Measurements from ENCODE around the gene SOCS4. TPM values are rescaled to one million over a fixed set of nuclear protein-coding genes. Genes with fewer than 3 reads are reported as not detected.

SOCS4 gene
- total and polyA plus RNA-seq, 2 of the 13 experiments (the other 11 are each of a cell fraction or from before 2014, with no cell fraction given): 4.0 to 10.0 TPM

DNA sequence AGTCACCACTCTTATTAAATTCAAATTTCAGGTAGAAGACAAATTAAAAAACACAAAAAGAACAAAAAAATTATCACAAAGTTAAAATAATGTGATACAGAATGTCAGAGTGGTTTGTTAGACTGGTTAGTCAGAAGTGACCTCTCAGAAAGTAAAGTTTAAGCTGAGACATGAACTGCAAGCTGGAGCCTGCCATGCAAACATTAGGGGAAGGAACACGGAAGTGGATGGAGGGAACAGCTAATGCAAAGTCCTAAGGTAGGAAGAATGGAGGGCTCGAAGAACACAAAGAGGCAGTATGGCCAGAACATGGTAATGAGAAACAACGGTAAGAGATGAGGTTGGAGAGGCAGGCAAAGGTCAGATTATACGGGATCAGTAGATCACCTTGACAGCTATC lies 41.9 kb upstream of the SOCS4 start:
- Histone ChIP-seq H3K4me1 (ENCODE audit: insufficient read depth, low read length) (no peaks in the 10 kb centered on the region), H3K79me2 (ENCODE audit: insufficient read depth, low read length) (no peaks in the 10 kb centered on the region), H3K4me3 (replicated peaks in 1 of 3; ENCODE audit: insufficient read depth in 1 of 3, low read depth in 2 of 3, low read length in 3 of 3) (no peak overlapping the region), H3K4me2 (ENCODE audit: low read depth, low read length) (no peak overlapping the region), H3K27ac (ENCODE audit: extremely low read length, insufficient read depth, low read length) (no peak overlapping the region), H2AFZ (ENCODE audit: low read length) (no peak overlapping the region), H3K9me3 (ENCODE audit: low read length) (no peaks in the 10 kb centered on the region), H3K27me3 (ENCODE audit: control insufficient read depth in 1 of 2, insufficient read depth in 2 of 2, low read length in 2 of 2) (no peaks in the 10 kb centered on the region), H4K20me1 (ENCODE audit: insufficient read depth, low read length) (no peaks in the 10 kb centered on the region), H3K36me3 (replicated peaks in 1 of 2; ENCODE audit: control insufficient read depth in 1 of 2, insufficient read depth in 2 of 2, low read length in 2 of 2) (peaks cover 4 to 19% of the 10 kb centered on the region in 2 experiments; a peak in 4 of 5 replicates), H3K9ac (ENCODE audit: insufficient read depth, low read depth, low read length) (no peak overlapping the region)
- no TSS peak for BruUV-seq (replicated peaks)
- TF ChIP-seq REXO4 (CRISPR knock-in tag; IDR thresholded peaks at IDR 0.05; ENCODE audit: borderline replicate concordance) (no peak), ZMAT5 (CRISPR knock-in tag; IDR thresholded peaks at IDR 0.05; ENCODE audit: borderline replicate concordance, low read depth) (no peak)
- WGBS (ENCODE audit: low lambda C conversion rate): 97% methylated on average over 4 of the region's 4 CpGs
- in situ Hi-C loops (cut with HindIII; ENCODE audit: extremely low pct_ligation_motif_present, low pct_unique_long_range_greater_than_20kb) (no loop called here), intact Hi-C loops (cut with micrococcal nuclease; ENCODE audit: unreplicated experiment) (no loop called here)
- CTCF ChIA-PET (ENCODE audit: low intra/inter-chr PET ratio, low total read pairs): no interaction called here
- no peak for DNase-seq (ENCODE audit: low spot score)
- POLR2A ChIA-PET: no interaction called here
- FAIRE-seq: no peak
- ATAC-seq: no peak

DNA sequence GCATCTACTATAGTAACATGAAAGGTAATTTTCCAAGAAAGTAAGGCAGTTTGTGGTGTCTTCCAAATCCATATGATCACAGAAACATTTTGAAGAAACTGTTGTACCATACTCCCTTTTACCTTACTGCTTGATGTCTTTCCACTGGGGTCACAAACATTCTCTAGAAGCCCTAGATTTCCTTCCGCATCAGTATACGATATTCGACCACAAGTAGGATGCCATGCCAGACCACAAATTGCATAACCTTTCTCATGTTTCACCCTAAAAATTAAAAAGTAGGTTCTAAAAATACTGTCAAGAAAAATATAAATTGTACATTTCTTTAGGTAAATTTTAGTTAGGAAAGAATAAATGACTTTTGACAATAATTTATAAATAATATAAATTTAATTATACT lies 26.7 kb upstream of the SOCS4 start:
- POLR2A ChIA-PET: no interaction called here
- Histone ChIP-seq H3K9ac (ENCODE audit: insufficient read depth, low read depth, low read length) (no peak overlapping the region), H3K4me3 (replicated peaks in 1 of 3; ENCODE audit: insufficient read depth in 1 of 3, low read depth in 2 of 3, low read length in 3 of 3) (no peak overlapping the region), H3K79me2 (ENCODE audit: insufficient read depth, low read length) (no peaks in the 10 kb centered on the region), H3K27ac (ENCODE audit: extremely low read length, insufficient read depth, low read length) (no peak overlapping the region), H3K27me3 (ENCODE audit: control insufficient read depth in 1 of 2, insufficient read depth in 2 of 2, low read length in 2 of 2) (no peaks in the 10 kb centered on the region), H3K4me2 (ENCODE audit: low read depth, low read length) (no peak overlapping the region), H2AFZ (ENCODE audit: low read length) (no peak overlapping the region), H4K20me1 (ENCODE audit: insufficient read depth, low read length) (no peaks in the 10 kb centered on the region), H3K36me3 (replicated peaks in 1 of 2; ENCODE audit: control insufficient read depth in 1 of 2, insufficient read depth in 2 of 2, low read length in 2 of 2) (peaks cover 7 to 10% of the 10 kb centered on the region in 2 experiments; a peak in 4 of 5 replicates), H3K4me1 (ENCODE audit: insufficient read depth, low read length) (no peaks in the 10 kb centered on the region), H3K9me3 (ENCODE audit: low read length) (no peaks in the 10 kb centered on the region)
- ATAC-seq (no peak), FAIRE-seq (no peak), DNase-seq (ENCODE audit: low spot score) (no peak)
- intact Hi-C loops (cut with micrococcal nuclease; ENCODE audit: unreplicated experiment) (no loop called here), in situ Hi-C loops (cut with HindIII; ENCODE audit: extremely low pct_ligation_motif_present, low pct_unique_long_range_greater_than_20kb) (no loop called here)
- BruUV-seq (replicated peaks): no TSS peak
- TF ChIP-seq ZNF205 (CRISPR knock-in tag; IDR thresholded peaks at IDR 0.05): no peak
- WGBS (ENCODE audit: low lambda C conversion rate): 97% methylated on average over 3 of the region's 3 CpGs
- CTCF ChIA-PET (ENCODE audit: low intra/inter-chr PET ratio, low total read pairs): no interaction called here
